ENCODE measurements around the gene CLDN4.
"Not testable (repeated sequence)": the region's sequence is repeated elsewhere in the genome, so short reads cannot be mapped to it uniquely, and the experiment has no call there.

Gene CLDN4

DNA sequence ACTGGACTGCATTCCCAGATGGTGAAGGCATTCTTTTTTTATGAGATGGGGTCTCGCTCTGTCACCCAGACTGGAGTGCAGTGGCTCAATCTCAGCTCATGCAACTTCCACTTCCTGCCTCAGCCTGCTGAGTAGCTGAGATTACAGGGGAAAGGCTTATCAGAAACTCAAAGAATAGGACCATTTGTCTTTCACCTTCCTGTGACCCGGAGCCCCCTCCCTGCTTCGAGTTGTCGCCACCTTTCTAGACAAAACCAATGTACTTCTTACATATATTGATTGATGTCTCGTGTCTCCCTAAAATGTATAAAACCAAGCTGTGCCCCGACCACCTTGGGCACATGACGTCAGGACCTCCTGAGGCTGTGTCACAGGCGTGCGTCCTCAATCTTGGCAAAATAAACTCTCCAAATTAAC, 13.3 kb downstream of the CLDN4 start:
- DNase-seq (ENCODE audit: low read depth), result no peak

DNA sequence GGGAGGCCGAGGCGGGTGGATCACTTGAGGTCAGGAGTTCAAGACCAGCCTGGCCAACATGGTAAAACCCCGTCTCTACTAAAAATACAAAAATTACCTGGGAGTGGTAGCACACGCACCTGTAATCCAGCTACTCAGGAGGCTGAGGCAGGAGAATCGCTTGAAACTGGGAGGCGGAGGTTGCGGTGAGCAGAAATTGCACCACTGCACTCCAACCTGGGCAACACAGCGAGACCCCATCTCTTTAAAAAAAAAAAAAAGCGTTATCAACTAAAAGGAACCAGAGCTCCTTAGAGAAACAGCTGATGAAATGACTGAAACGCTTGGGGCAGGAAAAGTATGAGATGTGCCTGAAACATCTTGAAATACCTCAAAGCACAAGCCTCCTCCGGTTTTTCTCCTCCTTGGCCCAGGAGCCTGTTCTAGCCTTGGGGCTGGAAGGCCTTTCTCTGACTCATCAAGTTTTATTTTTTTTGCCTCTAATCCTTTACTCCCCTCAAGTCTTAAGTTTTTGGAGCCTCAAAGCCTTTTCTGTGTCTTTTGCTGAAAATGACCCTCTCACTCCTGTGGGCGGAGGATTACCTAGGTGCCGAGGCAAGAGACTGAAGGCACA, 14.2 kb downstream of the CLDN4 start:
- no peak for DNase-seq (ENCODE audit: low read depth)

DNA sequence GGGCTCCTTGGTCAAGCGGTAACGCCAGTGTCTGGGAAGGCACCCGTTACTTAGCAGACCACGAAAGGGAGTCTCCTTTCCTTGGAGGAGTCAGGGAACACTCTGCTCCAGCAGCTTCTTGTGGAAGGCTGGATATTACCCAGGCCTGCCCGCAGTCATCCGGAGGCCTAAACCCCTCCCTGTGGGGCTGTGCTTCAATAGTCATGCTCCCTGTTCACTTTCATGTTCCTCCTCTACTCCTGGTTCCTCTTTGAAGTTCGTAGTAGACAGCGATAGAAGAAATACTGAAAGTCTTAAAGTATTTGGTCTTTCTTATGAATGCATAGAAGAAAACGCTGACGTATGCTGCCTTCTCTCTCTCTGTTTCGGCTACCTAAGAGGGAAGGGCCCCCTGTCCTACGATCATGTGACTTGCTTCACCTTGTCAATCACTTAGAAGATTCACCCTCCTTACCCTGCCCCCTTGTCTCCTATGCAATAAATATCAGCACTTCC, 15.0 kb downstream of the CLDN4 start:
- DNase-seq (ENCODE audit: low read depth), result not testable (repeated sequence)

DNA sequence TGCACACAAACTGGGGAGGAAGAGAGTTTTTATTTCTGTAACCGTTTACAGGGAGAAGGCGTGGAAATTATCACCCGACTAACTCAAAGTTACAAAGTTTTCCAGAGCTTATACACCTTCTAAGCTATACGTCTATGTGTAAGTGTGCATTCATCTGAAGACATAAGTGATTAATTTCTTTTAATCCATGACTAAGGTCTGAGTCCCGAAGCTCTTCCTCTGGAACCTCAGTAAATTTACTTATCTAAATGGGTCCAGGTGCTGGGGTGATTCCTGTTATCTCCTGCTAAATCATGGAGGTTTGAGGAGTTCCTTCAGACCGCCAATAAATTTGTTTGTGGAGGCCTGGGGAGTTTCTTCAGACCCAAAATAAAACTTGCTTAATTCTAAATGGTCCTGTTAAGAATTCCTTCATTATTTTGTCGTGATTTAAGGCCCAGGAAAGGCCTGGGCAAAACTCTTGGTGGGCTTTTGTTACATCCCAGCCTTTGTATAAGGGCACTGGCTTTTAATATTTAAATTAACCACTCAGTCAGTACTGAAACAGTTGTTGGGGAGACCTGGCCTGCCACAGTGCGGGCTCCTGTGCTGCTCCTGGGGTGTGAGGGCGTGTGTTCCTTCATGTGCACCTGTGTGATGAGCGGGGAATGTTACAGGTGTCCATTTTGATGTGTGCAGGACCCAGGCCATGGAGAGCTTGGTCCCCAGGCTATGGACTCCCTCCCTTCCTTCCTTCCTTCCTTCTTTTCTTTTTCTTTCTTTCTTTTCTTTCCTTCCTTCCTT, 17.3 kb downstream of the CLDN4 start:
- DNase-seq (ENCODE audit: low read depth), result no peak

DNA sequence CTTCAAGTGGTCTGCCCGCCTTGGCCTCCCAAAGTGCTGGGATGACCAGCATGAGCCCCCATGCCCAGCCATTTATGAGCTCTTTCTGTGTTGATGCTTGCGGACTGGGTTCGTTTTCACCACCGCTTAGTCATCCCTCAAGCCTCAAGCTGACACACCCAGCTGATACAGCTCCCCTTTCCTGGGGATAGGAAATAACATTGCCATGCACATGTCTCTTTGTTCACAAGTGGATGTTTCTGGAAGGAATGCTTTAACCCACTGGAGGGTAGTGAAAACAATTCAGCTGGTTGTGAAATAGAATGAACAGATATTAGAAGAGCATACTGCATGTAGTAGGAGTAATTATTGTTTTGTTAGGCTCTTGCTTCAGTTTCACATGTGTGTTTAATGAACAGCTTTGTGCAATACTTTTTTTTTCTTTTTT, 20.0 kb downstream of the CLDN4 start:
- DNase-seq (ENCODE audit: low read depth), result no peak

DNA sequence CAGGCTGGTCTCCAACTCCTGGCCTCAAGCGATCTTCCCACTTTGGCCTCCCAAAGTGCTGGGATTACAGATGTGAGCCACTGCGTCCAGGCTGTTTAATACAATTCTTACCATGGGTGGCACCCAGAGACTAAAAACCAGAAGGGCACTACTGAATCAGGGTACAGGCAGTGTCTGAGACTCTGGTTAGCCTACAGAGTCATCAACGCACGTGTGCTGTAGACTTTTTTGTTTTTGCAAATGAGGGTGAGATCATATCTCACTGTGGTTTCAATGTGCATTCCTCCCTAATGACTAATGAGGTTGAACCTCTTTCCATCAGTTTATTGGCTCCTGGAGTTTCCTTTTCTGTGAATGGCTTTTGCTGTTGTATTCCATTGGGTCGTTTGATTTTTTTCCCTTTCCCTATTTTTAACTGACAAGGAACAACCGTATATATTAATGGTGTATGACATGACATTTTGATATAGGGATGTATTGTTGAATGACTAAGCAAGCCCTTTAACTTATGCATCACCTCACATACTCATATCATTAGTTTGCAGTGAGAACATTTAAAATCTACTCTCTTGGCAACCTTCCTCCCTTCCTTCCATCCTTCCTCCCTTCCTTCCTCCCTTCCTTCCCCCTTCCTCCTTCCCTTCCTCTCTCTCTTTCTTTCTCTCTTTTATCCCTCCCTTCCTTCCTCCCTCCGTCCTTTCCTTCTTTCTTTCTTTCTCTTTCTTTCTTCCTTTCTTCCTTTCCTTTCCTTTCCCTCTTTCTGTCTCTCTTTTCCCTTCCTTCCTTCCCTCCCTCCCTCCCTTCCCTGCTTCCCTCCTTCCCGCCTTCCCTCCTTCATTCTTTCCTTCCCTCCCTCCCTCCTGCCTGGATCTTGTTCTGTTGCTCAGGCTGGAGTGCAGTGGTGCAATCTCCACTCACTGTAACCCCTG, 20.9 kb downstream of the CLDN4 start:
- peak; percentile 17 for DNase-seq (ENCODE audit: low read depth)

DNA sequence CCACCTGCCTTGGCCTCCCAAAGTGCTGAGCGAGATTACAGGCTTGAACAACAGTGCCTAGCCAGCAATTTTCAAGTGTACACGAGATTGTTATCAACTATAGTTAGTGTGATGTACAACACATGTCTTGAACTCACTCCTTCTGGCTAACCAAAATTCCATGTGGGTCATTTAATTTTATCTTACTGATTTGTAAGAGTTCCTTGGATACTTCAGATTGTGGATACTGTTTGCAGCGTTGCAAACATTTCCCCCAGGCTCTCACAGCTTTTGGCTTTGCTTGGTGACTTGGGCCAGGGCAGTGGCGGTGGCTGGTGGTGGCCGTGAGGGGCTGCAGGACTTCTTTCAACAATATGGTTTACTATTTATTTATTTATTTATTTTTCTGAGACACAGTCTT, 21.7 kb downstream of the CLDN4 start:
- DNase-seq (ENCODE audit: low read depth), result no peak

DNA sequence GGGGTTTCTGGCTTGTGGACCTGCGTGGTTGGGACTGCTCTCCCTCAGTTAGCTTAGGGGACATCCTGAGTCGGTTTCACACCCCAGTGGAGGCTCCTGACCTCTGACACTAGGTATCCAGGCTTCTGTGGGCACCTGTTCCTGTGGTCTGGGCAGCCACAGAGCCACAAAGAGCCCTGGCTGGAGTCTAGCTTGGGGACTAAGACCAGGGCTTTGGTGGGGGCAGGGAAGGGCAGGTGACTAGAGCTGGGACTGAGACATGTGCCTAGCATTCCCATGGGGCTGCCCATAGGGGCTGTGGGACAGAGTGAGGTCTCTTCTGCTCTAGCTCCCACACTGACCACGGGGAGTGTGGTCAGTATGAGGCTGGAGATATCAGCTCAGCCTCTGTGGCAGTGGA, 26.1 kb downstream of the CLDN4 start:
- no peak for DNase-seq (ENCODE audit: low read depth)

DNA sequence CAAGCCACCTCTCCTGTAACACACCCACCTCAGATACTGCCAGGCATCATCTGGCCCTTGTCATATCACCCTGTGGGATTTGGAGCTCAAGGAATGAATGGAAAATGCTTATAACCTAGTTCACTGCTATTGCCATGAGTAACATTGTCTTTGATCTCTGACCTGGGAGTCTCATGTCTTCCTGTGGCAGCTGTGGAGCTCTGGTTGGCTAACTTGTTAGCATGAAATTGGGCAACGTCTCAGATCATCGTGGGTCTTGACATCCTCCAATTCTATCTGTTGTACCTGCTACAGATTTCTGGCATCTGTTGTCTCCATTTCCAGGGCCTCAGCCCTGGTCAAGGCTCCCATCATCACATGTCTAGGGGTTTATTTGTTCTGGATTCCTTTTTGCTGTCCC, 28.0 kb downstream of the CLDN4 start:
- no peak for DNase-seq (ENCODE audit: low read depth)

DNA sequence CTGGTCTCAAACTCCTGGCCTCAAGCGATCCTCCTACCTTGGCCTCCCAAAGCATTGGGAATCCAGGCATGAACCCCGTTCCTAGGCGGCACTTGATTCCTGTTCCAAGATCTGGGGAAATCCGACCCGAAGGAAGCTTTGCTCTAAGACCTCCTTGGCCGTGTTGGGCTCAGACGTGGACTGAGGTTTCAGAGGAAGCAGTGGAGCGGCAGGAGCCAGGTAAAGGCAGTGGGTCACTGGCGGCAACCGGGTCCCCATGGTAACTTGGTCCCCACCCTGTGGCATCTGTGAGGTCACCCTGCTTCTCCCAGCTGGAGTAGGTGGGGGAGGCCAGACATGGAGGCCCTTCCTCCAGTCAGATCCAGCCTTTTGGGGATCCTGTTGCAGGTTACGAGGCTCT, 30.1 kb downstream of the CLDN4 start, which contains the start of gene TMEM270:
Gene TMEM270 (plus strand): TSS at position 301 of the 400 bp plus-strand sequence. CDS start 36 bp downstream, at position 337.
- no peak for DNase-seq (ENCODE audit: low read depth)

DNA sequence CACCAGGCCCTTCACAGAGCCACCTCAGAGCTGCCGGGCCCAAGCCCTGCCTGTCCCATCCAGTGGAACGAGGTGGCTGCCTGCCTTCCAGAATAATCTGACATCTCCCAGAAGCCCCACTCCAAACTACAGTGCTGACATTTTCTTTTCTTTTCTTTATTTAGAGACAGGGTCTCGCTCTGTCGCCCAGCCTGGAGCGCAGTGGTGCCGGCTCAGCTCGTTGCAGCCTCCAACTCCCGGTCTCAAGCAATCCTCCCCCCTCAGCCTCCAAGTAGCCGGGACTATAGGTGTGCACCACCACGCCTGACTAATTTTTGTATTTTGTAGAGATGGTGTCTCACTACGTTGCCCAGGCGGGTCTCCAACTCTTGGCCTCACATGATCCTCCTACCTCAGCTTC, 30.5 kb downstream of the CLDN4 start:
- DNase-seq (ENCODE audit: low read depth), result no peak

DNA sequence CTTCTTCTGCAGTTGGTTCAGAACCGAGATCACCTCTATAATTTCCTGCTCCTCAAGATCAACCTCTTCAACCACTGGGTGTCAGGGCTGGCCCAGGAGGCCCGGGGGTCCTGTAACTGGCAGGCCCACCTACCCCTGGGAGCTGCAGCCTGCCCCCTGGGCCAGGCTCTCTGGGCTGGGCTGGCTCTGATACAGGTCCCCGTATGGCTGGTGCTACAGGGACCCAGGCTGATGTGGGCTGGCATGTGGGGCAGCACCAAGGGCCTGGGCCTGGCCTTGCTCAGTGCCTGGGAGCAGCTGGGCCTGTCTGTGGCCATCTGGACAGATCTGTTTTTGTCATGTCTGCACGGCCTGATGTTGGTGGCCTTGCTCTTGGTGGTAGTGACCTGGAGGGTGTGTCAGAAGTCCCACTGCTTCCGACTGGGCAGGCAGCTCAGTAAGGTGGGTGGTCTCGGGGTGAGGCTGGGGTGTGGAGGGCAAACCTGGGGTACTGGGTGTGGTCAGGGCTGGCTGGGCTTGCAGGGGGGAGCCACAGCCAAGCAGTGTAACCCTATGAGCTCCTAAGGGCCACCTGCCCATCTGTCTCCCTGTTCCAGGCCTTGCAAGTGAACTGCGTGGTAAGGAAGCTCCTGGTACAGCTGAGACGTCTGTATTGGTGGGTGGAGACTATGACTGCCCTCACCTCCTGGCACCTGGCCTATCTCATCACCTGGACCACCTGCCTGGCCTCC, 34.4 kb downstream of the CLDN4 start:
- DNase-seq (ENCODE audit: low read depth), result no peak

DNA sequence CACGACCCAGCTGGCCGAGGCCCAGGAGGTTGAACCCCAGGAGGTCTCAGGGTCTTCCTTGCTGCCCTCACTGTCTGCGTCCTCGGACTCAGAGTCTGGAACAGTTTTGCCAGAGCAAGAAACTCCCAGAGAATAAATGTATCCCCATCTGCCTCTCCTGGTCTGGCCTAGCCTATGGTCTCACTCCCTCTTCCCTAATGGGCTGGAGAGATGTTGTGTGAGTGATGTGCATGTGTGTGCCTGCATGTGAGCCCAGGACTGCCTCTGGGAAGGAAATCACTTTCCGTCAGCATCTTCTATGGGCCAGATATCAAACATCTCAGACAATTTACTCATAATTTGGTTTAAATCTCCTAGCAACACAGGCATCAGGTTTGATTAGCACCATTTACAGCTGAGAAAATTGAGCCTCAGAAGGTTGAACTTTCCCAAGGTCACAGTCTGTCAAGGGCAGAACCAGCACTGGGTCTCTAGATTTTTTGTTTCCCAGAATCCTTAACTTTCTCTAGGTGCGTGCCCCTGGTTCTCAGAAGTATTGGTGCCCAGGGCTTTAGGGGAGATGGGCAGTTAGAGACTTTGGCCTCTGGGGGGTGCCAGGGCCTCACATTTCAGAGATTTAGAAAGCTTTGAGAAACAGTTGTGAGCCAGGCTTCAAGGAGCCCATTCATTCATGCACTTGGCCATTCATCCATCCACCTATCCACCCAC, 35.1 kb downstream of the CLDN4 start:
- no peak for DNase-seq (ENCODE audit: low read depth)

DNA sequence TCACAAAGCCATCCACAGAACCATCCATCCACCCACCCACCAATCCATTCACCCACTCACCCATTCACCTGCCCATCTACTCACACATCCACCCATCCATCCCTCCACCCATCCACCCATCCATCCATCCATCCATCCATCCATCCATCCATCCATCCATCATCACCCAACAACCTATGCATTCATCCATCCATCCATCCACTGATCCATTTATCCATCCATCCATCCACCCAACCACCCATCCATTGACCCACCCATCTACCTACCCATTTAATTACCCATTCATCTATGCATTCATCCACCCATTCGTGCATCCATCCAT, 35.6 kb downstream of the CLDN4 start:
- DNase-seq (ENCODE audit: low read depth), result no peak

DNA sequence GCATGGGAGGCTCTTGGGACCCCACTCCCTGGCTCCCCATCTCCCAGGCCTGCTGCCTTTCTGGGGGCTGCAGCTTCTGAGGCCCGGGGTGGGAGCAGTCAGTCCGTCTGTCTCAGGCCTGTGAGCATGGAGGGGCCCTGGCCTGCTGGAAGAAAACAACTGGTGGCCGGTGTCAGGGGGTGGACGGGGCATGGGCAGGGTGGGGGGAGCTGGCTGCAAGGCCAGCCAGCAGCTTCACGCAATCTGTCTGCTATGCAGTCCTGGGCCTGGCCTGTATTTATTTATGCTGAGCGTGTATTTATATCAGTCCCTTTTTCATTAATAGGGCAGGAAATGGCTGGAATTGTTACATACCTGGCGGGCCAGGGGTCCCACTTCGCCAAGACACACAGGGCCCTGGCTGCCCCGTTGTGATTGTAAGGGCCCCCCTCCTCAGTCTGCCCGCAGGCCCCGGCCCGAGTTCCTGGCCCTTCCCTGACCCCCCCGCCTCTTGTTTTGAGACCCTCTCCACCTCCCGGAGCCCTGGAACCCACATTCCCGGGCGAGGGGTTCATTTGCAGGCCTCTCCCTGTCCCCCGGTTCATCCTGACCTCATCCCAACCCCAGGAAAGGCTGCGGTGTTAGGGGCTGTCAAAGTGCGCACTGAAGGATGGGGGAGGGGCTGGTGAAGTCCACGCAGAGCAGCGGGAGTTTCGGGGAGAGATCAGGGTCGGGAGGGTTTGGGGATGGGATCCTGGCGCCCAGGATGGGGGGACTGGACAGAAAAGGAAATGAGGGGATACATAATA, 38.4 kb downstream of the CLDN4 start:
- no peak for DNase-seq (ENCODE audit: low read depth)

DNA sequence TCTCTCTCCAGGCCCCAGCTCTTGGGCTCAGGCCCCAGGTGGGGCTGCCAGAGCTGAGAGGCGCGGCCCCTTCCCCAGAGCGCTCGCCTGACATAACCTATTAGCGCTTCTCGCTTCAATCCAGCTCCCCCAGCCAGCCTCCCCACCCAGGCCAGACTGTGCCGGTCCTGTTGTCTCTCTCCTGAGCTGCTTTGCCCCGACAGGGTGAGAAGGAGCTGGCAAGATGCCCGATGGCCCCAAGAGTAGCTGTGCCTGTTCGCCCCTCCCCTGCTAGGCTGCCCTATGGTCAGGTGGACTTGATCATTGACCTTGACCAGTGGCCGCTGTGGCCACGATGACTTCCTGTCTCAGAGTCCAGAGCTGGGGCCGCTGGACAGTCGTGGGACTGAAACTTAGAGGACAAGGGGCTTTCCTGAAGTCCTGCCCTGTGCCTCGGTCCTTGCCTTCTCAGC, 39.3 kb downstream of the CLDN4 start:
- DNase-seq (ENCODE audit: low read depth), result no peak

DNA sequence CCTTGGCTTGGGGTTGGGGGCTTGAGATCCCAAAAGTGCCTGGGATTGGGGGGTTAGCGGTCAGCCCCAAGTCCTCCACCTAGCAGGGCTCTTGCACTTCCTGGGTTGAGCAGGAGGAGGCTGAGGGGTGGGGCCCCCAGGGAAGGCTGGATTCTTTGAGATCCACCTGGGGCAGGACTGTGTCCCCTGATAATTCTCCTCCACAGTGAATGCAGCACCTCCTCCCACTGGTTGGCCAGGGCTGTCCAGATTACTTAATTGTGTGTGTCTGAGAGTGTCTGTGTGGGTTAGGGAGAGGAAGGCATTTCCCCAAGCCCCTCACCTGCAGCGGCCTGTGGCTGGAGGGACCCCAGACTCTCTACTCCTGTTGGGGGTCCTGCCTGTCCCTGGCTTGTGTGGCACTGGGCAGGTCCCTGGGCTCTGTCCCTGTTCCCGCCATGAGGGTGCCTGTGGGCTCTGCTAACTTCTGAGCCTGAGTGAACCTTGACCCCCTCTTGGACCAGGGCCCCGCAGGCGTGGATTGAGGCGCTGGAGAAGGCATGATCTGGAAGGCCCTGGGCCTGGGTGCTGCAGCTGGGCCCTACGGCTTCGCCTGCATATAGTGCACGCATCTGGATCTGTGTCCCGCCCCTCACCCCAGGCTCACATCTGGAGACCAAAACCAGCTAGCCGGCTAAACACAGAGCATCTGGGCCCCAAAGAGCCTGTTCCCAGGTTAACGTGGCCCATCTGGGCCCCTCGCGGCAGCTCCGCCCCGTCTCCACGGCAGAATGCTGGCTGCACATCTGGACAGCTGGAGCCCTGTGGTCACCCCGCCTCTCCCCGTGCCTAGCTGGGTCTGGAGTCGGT, 40.6 kb downstream of the CLDN4 start:
- no peak for DNase-seq (ENCODE audit: low read depth)

DNA sequence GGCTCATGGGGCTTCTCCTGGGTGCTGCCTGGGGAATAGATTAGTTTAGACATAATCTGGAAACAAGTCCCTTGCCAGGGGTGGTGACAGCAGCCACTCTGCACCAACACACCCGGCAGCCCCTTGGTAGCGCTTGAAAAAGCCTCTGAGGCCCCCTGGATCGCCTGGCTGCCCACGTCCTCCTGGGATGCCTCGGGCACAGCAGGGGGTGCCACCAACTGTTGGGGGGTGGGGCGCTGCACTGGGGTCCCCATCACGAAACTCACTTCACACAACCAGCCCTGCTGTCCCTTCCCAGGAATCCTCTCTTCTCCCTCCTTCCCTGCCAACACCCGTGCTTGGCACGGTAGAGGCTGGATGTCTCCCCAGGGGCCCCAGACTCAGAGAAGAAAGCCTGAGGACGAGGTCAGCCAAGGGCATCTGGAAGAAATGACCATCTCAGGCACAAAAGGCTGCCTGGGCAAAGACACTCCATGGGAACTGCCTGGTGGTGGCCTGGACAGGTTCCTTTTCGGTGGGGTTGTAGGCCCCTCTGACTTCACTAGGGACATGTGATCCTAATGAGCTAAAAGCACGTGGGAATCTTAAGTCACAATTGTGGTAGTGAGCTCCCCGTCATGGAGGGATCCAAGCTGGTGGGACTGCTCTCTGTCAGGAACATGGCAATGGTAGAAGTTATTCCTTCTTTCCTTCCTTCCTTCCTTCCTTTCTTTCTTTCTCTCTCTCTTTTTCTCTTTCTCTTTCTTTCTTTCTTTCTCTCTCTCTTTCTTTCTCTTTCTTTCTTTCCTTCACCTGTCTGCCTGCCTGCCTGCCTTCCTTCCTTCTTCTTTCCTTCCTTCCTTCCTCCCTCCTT, 41.5 kb downstream of the CLDN4 start:
- DNase-seq (ENCODE audit: low read depth), result no peak

Data from activated T-cell treated with anti-CD3 and anti-CD28 coated beads for 48 hours (primary cell).